GM18526 (cell line): ENCODE data around the gene GPR84.
A peak's percentile ranks its signal among the peaks of the same experiment; 100 is the strongest.

Experiments used
- POLR2A ChIP-seq: IDR thresholded peaks from 3 replicates; pipeline ENCODE4 v1.6.1; 2011; ENCODE audit not compliant: insufficient read length; ENCODE audit errors: extremely low read depth

The GPR84 gene

DNA sequence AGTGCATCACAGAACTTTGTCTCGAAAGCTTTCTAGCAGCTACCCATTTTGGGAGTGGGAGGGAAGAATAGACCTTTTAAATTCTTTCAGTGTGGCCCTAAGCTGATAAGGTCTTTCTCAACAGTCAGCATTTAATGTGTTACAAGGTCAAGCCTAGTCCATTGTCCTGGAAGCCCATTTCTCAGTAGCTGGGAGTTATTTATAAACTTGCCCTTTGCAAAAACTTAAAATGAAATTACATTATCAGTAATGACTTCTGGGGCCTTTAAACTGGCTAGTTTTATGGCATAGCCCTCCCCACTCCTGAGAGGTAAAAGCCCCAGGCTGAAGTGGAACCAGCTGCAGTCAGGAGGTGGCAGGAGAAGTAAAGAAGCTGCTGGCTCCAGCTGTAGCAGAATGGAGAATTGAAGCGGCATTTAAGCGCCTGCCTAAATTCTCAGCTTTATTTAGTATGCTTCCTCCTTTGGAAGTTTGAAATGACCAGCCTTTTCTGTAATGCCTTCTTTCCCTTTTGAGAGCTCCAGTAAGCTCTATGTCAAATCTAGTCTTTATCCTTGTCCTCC is 26.9 kb downstream of the GPR84 start:
- no peak for TF ChIP-seq POLR2A

DNA sequence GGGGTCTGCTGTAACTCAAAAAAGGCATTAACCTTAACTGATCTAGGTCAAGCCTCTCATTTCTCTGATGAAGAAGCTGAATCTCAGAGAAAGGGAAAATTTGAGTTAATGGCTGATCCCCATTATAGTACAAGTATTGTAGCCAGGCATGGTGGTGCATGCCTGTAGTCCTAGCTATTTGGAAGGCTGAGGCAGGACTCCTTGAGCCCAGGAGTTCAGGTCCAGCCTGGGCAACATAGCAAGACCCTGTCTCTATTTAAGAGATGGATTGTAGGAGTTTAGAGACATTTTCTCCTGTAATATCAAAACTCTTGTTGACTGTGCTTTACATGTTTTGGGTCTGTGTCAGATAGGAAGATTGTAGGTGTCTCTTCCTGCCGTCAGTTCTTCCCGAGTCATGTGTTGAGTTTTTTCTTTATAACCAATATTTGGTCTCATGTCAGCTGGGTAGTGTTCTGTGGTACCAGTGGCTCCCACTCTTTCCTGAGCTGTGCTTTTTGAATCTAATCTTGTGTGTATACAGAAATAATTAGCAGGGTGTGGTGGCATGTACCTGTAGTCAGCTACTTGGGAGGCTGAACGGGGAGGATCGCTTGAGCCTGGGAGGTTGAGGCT is 30.8 kb downstream of the GPR84 start:
- TF ChIP-seq POLR2A: no peak

DNA sequence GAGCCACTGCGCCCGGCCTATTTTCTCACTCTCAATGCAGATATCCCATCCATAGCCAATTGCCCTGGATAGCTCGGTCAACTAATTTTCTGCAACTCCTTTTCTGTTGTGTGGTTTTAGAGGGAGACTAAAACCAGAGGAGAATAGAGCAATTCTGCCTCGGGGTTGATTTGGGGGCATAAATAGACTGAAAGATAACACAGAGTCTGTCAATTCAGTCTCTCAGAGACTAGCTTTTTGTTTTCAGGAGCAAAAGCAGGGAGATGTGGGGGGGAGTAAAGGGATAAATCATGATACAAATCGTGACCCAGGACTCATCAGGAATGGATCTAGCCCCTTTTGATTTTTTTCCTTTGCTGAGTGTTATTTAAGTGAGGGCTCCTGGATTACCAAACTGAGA is 32.8 kb downstream of the GPR84 start:
- TF ChIP-seq POLR2A: no peak

DNA sequence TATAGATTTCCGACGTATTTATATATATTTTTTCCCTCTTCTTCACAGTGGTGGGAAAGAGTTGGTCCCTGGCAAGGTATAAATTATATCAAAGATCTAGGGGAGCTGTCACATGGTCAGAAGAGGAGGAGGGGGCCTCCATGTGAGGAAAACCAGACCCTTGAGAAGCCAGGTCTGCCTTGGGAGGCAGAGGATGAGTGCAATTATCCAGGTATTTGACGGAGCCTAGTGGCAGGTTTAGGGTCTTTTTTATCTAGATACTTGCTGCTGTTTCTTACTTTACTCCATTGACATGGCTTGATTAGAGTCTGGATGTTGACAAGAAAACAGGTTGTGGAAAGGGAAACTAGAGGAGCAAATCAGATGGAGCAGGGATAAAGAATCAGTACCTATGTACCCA is 33.8 kb downstream of the GPR84 start:
- TF ChIP-seq POLR2A: no peak

DNA sequence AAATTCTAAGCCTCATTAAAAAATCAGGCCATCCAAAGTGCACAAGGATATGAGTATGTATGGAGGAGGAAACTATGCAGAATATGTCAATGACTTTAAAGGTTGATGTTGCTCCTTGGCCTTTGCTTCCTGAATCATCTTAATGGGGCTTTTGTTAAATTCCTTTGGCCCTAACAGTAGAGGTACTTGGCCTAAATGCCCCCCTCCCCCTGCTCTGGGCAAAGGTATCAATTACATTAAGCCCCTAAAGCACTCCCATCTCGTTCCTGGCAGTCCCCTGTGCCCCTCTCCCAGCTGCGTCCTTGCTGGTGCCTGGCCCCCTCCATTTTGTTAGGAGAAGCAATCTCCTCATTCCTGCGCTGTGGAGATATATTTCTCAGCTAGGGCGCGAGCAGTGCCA is 34.5 kb downstream of the GPR84 start:
- no peak for TF ChIP-seq POLR2A

DNA sequence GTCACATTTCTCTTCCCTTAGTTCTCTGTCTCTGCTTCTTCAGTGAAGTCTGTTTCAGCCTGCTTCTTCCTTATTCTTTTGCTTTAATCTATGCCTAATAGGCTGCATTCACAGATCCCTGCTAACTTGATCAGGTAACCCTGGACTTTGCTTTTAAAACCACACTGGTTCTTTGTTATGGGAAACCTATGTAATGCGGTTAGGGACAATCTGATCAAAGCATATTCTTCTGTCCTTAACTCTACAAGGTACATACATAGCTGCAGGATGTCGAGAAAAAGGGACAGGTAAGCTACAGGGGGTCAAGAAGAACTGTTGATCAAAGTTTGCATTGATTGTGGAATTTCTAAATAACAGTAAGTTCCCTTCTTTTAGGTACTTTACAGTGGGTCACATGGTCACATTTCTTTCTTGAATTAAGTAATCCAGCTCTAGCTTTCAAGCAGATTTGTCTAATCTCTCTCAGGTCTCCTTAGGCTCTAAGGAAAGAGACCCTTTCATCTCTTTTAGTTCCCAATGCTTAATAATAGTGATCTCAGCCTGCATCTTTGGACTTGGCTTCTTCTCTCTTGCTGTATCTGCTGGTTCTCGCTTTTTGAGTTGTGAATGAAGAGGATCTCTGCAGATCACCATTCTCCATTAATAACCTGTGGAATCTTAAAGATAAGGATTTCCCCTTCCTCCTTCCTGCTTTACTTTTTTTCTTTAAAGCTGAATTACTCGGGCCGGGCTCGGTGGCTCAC is 35.5 kb downstream of the GPR84 start:
- no peak for TF ChIP-seq POLR2A

DNA sequence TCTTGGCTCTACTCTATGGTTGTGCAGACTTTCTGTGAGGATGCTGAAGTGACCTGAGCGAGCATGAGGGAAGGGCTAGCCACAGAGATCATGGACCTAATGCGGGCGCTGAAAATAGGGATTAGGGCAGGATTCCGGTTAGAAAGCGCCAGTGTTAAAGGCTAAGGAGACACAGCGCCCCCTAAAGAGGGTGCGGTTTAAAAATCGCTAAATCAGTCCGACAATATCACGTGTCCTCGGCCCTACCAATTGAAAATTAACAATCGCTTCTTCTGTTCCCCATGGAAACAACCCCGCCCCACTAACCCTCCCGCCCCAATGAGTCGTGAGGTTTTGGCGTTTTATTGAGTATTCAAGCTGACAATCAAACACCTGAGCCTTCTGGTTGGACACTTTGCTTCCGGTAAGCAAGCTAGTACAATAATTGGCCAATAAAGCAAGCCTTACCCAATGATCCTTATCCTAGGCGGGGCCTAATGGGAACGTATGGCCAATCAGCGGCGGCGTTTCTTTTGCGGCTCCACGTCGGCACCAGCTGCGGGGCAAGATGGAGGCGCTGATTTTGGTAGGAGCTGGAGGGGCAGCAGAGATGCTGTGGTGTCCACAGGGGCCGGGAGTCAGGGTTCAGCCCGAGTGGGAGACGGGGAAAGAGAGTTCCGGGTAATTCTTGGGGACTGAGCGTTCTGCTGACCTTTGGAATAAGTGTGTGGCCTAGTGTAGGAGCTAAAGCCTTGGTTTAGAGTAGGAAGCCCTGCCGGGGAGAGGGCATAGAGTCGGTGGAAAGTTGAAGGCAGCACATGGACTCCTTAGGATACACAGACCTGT is 39.5 kb downstream of the GPR84 start, which contains the start of gene COPZ1:
TSS of gene COPZ1 (plus strand) at position 515 of the 825 bp plus-strand sequence. CDS start at position 548, 33 bp downstream.
- TF ChIP-seq POLR2A: peak; percentile 76

DNA sequence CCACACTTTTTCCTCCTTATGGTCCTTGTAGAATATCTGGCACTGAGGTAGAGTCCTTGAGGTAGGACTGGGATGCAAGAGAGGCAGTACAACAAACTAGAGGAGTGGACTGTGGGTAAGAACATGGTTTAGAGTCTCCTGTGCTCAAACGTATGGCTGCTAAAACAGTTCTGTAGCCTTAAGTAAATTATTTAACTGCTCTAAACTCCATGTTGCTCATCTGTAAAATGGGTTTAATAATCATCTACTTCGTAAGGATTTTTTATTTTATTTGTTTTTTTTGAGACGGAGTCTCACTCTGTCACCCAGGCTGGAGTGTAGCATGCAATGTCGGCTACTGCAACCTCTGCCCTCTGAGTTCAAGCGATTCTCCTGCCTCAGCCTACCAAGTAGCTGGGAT is 42.9 kb downstream of the GPR84 start:
- TF ChIP-seq POLR2A: no peak
